HG03378 (cell line): Measurements from ENCODE around the gene IDI2.
"Not testable (repeated sequence)": the region's sequence is repeated elsewhere in the genome, so short reads cannot be mapped to it uniquely, and the experiment has no call there.

Experiments used
- ATAC-seq: cut with Tn5 transposase; IDR thresholded peaks from one replicate; pipeline ENCODE4 v1.9.1; 2021; ENCODE audit warnings: mild to moderate bottlenecking, moderate library complexity; ENCODE audit not compliant: unreplicated experiment

The IDI2 gene

GRCh38 chr10:1009947-1010346, 15.7 kb downstream of the IDI2 start:
- not testable (repeated sequence) for ATAC-seq

- ATAC-seq: no peak
These were observed 16.6 kb downstream of the IDI2 start for GRCh38 chr10:1009071-1009494.

- ATAC-seq: no peak
These were observed 18.1 kb downstream of the IDI2 start for GRCh38 chr10:1007583-1007982.

GRCh38 chr10:1006573-1006972, 19.1 kb downstream of the IDI2 start:
- no peak for ATAC-seq

- no peak for ATAC-seq
These were observed 21.6 kb downstream of the IDI2 start for GRCh38 chr10:1003884-1004670.

- no peak for ATAC-seq
These were observed 23.1 kb downstream of the IDI2 start for GRCh38 chr10:1002425-1003006.

DNA sequence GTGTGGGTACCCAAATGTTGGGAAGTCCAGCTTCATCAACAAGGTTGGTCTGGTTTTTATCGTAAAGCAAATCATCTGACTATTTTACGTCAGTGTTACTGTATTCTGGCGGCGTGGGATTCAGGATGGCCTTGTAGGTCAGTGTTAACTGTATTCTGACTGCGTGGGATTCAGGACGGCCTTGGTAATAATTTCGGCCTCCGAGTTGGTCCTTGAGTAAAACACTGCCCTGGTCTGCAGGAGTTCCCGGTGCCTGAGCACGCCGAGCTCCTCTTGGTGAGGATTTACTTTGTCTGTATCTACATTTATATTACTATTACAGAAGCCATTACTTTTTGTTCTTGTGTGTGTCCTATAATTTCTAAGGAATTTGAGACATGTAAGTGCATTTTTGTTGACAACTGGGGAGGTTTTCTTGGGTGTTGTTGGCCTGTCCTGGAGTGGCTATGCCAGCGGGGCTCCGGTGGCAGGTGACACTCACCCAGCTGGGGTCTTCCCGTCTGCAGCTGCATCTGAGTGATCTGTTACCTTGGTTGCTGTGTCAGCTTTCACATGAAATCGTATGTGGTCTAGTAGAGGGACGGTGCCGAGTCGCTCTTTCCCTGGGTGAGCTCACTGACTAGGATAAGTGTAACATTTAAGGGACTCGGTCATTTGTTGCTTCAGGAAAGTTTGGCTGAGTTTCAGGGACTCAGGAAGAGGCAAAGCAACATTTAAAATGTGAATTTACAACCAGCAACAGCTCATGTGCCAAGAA, 28.2 kb downstream of the IDI2 start:
- no peak for ATAC-seq

DNA sequence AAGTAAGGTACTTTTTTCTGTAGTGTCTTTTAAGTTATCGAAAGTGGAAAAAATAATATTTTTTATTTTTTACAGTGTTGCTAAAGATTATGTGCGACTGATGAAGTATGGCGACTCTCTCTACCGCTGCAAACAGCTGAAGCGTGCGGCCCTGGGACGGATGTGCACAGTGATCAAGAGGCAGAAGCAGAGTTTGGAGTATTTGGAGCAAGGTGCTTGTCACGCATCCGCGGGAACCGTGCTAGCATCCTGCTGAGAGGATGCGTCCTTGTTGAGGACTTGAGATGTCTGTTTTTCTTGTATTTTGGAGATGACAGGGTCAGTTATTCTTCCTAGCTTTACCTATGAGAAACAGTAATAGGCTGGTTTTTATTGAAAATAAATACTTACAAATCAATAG, 29.6 kb downstream of the IDI2 start:
- ATAC-seq: no peak

- no peak for ATAC-seq
These were observed 30.1 kb downstream of the IDI2 start for GRCh38 chr10:995559-995926.

DNA sequence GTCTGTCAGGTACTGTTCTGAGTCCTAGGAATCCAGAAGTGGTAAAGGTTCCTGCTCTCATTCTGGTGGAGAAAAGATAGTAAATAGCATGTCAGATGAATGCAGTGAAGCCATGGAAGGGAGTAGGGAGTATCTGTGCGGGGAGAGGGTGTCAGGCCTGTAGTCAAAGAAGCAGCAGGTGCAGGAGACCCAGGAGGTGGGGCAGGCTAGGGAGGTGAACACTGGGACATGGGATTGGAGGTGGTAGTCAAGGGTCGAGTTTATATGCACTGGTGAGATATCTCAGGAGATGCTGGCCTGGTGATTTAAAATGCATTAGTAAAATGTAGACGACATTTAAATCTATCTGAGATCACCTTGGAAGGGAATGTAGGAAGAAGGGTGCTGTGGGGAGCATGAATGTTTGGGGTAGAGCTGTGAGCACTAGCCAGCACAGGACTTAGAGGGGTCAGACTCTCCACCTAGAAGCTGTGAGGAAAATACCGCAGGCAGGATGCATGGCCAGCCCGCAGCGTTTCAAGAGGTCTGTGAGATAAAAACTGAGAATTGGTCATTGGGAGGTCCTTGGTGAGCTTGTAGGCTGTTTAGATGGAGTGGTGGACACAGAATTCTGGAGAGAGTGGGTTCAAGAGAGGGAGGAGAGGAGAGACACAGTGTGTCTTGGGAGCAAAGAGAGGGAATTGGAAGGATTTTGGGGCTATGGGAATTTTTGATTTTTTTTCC, 30.7 kb downstream of the IDI2 start:
- no peak for ATAC-seq

- no peak for ATAC-seq
These were observed 32.8 kb downstream of the IDI2 start for GRCh38 chr10:992871-993270.

DNA sequence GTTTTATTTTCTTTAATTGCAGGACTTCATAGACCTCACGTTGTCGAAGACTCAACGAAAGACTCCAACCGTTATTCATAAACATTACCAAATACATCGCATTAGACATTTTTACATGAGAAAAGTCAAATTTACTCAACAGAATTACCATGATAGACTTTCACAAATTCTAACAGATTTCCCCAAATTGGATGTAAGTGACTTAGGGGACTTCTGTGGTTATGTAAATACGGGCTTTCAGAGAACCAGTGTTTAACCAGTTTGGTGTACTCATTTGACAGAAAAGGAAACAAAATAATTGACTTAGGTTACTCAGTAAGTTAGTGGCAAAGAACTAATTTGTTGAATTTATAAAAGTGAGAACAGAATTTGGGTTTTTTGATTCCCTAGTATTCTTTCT, 33.2 kb downstream of the IDI2 start:
- peak; percentile 26 for ATAC-seq

- ATAC-seq: no peak
These were observed 34.9 kb downstream of the IDI2 start for GRCh38 chr10:990808-991207.

DNA sequence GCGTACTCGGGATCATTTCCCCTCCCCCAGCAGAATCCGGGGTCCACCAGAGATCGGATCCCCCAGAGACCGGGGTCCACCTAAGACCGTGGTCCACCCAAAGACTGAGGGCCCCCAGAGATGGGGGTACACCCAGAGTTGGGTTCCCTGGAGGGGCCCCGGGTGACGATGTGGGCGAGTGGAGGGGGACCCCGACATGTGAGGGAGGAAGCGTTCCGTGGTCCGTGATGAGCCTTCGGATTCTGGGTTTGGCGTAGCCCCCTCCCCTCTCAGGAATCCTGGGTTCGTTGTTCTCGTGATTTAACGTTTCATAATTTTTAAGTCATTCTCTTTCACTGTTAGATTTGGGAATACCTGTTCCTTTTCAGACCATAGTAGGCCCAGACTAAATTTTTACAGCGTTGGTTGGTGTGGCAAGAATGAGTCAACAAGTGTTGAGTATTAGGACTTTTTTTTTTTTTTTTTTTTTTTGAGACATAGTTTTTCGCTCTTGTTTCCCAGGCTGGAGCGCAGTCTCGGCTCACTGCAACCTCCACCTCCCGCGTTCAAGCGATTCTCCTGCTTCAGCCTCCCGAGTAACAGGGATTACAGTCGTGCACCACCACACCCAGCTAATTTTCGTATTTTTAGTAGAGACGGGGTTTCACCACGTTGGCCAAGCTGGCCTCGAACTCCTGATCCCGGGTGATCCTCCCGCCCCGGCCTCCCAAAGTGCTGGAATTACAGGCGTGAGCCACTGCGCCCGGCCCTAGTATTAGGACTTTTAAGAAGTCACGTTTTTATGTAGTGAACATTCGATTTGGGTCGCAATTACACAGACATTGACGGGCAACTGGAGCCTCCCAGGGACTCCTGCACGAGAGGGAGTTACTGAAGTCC, 36.8 kb downstream of the IDI2 start:
- ATAC-seq: no peak

DNA sequence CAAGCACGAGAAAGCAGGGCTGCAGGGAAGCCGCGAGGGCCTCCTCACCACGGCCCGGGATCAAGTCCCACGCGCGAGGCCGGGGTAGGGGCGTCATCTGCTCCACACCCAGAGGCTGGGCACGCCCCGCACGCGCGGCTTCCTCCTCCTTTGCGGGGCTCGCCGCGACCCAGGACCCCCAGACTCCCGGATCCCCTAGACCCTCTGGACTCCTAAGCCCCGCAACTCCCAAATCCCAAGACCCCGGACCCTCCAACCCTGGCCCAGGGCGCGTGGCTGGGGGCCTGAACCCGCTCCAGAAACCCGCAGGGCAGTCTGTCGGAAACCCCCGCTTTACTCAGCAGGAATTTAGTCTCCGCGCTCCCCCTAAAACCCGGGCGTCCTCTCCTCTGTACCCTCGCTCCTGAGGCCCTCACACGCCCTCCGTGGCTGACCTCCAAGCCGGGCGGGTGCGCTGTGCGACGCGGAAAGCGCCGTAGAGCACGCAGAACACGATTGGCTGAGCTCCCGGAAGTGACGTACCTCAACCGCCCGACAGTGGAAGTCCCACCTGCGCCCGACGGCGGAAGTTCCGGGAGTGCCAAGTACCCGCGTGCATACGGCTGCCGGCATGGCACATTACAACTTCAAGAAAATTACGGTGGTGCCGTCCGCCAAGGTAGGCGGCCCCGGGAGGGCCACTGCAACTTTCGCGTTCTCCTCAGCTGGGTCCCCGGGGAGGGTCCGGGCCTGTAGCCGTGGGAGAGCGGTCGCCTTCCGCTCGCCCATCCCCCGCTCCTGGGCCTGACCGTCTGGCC, 37.6 kb downstream of the IDI2 start, which contains the start of gene GTPBP4:
Gene GTPBP4 (plus strand): TSS at position 565 of the 797 bp plus-strand sequence. CDS start 46 bp downstream, at position 611.
- ATAC-seq: peak; percentile 94

GRCh38 chr10:987620-987869, 38.1 kb downstream of the IDI2 start:
- ATAC-seq: no peak

DNA sequence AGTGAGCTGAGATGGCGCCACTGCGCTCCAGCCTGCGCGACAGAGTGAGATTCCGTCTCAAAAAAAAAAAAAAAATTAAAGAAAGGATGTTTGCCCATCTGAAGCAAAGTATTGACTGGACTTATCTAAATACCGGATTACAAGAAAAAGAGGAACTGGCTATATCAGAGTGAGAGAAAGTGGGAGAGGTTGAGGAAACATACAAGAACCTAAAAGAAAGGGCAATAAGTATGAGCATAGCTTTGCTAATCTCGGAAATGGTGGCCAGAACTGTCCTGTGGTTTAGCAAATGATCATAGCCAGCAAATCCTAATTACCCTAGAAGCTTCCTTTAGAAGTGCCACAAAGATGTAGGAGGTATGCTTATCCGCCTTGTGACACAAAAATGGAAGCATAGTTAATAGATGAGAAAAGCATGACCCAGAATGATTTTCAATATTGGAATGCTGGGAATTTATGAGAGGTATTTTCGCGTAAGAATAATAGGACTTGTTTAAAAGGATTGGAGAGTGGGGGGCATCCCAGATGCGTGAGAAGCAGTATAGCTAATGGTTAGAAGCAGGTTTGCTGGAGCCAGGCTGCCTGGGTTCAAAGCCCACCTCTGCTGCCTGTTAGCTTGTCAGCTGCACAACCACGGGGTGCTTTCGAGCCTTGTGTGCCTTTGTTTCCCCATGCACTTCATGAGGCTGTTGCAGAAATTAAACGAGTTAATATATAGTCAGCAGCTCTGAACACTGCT, 38.6 kb downstream of the IDI2 start:
- ATAC-seq: no peak

- no peak for ATAC-seq
These were observed 39.4 kb downstream of the IDI2 start for GRCh38 chr10:986137-986825.
